GM12801 (cell line): ENCODE data around the gene NTHL1.

Experiments used
- CTCF ChIP-seq: IDR thresholded peaks from one replicate; pipeline ENCODE4 v1.5.1; 2011; ENCODE audit warnings: control low read depth; ENCODE audit not compliant: insufficient read length; ENCODE audit errors: extremely low read depth

The NTHL1 gene

DNA sequence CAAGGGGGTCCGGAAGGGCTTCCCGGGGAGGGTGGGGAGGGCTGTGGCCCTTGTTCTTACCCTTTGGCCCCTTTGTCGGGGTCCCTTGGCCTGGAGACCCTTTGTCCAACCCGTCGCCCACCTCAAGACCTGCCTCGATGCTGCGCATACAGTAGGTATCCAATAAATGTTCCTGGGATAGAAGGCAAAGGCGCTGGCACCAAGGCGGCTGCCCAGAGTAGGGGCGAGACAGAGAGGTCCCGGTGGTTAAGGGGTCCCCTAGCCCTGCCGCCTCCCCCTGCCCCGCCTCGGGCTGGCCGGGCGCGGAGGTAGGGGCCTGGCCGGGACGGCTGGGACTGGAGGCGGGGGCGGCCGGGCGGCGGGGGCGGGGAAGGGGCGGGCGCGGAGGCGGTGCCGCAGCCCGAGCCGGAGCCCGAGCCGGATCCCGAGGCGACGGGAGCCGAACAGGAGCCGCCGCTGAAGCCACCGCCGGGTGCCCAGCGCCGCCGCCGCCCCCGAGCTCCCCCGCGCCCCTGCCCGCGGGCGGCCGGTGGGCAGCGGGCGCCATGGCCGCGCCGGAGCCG is 21.1 kb downstream of the NTHL1 start, which contains the start of gene NHERF2:
Gene NHERF2 (plus strand): TSS at position 442 of the 563 bp plus-strand sequence. CDS start 104 bp downstream, at position 546.
- TF ChIP-seq CTCF, result no peak

DNA sequence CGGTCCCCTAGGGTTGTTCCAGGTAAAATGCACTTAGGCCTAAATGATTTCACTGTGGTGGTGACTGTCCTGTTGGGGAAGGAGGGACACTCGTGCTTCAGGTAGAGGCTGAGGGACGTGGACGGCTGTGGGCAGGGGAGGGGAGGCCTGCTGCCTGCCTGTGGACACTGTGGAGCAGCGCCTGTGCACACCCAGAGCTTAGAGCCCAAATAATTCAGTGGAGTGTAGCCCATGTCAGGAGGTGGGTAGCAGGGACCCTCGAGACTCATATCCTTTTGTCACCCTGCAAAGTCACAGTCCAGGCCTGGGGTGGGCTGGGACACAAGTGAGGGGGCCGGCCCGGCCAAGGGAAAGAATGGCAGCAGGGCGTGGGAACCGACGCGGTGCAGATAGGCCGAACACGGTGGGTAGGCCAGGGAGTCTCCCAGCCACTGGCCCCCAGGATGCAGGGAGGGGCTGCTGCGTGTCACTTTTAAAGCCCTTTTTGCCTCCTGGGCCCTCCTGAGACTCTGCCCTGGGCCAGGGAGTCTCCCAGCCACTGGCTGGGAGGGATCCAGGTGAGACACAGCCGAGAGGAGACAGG is 21.7 kb downstream of the NTHL1 start:
- no peak for TF ChIP-seq CTCF

DNA sequence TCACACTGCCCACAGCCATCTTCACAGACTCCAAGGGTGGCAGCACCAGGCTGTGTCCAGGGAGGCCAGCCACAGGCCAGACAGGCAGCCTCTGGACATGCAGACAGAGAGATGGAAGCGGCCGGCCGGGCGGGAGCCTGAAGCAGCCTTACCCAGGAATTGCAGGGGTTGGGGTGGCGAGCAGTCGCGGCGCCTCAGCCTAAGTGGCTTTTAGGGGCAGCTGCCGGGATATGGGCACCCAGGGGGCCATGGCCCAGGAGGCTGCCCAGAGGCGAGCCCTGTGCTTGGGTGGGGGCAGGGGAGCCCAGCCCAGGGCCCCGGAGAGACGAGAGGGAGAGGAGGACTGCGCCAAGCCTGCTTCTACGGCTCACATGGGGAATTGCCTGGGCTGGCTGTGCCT is 22.4 kb downstream of the NTHL1 start:
- TF ChIP-seq CTCF, result no peak

DNA sequence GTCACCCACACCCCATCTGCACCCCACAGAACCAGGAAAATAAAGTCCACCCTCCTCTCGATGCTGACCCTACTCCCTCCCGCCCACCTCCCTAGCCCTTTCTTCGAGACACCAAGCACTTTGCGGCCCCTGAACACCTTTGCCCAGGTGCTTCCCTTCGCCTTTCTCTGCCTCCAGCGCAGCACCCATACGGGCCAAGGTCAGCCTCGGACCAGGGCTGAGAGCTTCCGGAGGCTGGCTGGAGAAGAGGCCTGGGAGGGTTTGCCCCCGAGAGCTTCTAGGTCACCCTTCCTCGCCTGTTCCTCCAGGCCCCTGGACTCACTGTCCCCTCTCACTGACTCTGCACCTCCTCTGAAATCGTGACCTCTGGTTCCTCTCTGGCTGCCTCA is 23.6 kb downstream of the NTHL1 start:
- no peak for TF ChIP-seq CTCF

GRCh38 chr16:2023092-2024031 is 24.3 kb downstream of the NTHL1 start:
- TF ChIP-seq CTCF, result no peak

GRCh38 chr16:2022723-2023091 is 24.9 kb downstream of the NTHL1 start:
- no peak for TF ChIP-seq CTCF

DNA sequence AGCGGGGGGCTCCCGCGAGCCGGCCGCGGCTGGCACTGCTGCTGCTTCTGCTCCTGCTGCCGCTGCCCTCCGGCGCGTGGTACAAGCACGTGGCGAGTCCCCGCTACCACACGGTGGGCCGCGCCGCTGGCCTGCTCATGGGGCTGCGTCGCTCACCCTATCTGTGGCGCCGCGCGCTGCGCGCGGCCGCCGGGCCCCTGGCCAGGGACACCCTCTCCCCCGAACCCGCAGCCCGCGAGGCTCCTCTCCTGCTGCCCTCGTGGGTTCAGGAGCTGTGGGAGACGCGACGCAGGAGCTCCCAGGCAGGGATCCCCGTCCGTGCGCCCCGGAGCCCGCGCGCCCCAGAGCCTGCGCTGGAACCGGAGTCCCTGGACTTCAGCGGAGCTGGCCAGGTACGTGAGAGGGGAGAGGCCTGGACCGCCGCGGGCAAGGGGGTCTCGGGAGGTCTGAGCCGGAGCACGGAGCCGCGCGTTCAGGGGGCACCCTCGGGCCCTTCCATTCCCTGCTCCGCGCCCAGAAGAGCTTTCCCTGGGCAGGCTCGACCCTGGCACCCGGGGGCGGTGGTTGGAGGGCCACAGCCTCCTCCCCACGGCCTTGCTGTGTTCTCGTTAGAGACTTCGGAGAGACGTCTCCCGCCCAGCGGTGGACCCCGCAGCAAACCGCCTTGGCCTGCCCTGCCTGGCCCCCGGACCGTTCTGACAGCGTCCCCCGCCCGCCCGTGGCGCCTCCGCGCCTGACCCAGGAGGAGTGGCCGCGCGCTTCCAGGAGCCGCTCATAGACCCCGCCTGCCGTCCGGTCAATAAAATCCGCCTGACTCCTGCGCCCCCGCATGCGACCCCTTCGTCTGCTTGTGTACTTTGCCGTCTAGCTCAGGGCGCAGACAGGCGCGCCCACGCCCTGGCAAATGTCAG is 27.5 kb downstream of the NTHL1 start:
- TF ChIP-seq CTCF, result no peak
